ENCODE measurements around the gene TRMT10B.

DNA sequence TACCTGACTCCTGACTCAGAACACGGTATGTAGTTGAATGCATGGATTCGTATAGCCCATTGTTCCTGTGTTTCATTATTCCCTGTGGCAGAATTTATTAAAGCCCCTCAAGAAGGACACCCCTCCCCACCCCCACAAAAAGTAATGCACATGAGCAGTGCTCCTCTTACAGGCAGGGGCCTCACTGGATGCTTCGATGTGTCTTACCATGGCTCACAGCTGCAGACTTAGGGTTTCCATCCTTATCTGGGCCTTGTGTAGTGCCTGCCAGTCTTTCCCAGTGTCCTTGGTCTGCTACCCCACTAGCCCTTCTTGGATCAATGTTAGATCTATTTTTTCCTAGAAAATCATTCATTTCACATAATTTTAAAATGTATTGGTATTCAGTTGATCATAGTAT, 16.4 kb downstream of the TRMT10B start:
- TF ChIP-seq, protein P1, sequence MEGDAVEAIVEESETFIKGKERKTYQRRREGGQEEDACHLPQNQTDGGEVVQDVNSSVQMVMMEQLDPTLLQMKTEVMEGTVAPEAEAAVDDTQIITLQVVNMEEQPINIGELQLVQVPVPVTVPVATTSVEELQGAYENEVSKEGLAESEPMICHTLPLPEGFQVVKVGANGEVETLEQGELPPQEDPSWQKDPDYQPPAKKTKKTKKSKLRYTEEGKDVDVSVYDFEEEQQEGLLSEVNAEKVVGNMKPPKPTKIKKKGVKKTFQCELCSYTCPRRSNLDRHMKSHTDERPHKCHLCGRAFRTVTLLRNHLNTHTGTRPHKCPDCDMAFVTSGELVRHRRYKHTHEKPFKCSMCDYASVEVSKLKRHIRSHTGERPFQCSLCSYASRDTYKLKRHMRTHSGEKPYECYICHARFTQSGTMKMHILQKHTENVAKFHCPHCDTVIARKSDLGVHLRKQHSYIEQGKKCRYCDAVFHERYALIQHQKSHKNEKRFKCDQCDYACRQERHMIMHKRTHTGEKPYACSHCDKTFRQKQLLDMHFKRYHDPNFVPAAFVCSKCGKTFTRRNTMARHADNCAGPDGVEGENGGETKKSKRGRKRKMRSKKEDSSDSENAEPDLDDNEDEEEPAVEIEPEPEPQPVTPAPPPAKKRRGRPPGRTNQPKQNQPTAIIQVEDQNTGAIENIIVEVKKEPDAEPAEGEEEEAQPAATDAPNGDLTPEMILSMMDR (IDR thresholded peaks at IDR 0.05), result no peak
- no peak for TF ChIP-seq POLR2A (IDR thresholded peaks at IDR 0.05)

All from thyroid gland (tissue), 4 donors.